Measurements from ENCODE around the gene CDH8.
"Not testable (repeated sequence)": the region's sequence is repeated elsewhere in the genome, so short reads cannot be mapped to it uniquely, and the experiment has no call there.

CDH8 gene

DNA sequence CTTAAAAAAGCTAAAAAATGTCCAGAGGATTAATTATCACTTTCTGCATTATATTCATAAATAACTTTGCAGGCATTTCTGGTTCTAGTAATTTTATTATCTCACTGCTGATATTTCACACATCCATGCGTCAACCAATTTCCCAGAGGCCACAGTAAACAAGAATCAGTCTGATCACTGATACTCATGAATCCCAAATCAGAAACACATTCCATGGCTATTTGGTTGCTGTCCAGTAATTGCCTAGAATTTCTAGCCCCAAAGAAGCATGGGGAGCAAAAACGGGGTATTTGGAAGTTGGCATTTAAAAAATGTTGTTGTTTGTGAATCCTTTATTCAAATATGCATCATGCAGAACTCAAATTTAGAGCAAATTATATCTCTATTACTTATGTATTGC is 244.8 kb downstream of the CDH8 start:
- DNase-seq (ENCODE audit: low spot score): peak; percentile 17

GRCh38 chr16:61781855-61782254 is 254.4 kb downstream of the CDH8 start:
- not testable (repeated sequence) for DNase-seq (ENCODE audit: low spot score)

DNA sequence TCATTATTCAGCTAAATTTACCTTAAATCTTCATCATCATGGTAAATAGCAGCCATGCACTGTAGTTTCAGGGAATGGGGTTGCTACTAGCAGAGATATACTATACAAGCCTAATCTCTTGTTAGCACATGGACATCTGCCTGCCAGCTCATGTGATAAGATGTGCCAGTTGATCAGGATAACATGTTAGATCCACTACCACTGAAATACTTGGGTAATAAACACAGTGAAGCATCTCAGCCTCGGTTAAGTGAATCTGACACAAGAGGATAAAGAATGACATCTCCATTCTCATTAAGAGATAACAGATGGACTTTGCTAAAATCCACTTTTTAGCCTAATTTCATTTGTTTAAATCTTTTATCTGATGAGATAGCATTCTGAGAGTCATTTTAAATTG is 256.1 kb downstream of the CDH8 start:
- no peak for DNase-seq (ENCODE audit: low spot score)

GRCh38 chr16:61770301-61770700 is 265.9 kb downstream of the CDH8 start:
- DNase-seq (ENCODE audit: low spot score): no peak

DNA sequence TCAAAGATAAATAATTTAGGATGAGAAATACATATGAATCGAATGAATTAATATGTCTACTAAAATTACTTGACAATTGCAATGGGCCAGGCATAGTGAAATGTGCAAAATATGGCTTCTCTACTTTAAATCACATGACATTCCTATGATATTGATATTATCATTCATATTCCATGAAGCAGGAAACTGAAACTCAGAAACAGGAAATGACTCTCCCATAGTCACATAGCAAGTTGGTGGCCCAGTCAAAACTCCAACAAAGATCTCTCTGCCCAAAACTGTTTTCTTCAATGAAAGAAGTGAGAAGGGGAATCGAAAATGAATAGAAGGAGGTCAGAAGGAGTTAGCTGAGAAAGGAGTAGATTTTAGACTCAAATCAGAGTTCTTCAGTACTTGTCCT is 272.2 kb downstream of the CDH8 start:
- no peak for DNase-seq (ENCODE audit: low spot score)

GRCh38 chr16:61763013-61763412 is 273.2 kb downstream of the CDH8 start:
- DNase-seq (ENCODE audit: low spot score): no peak

DNA sequence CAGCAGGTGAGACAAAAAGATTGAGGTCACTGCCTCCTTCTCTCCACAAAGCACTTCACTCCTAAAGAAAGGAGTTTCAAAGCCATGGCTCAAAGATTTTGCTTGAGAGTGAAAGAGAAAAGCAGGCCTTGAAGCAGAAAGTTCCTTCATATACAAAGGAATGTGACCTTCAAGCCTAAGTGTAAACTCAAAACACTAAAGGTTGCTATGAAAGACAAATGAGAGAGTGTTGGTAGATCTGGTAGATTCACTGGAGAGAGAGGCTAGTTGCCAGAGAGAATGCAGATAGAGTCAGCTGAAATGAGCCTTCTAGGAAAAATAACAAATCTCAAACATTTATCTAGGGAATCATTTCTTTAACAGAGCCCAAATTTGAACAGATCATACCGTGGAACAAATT is 305.2 kb downstream of the CDH8 start:
- DNase-seq (ENCODE audit: low spot score): no peak

DNA sequence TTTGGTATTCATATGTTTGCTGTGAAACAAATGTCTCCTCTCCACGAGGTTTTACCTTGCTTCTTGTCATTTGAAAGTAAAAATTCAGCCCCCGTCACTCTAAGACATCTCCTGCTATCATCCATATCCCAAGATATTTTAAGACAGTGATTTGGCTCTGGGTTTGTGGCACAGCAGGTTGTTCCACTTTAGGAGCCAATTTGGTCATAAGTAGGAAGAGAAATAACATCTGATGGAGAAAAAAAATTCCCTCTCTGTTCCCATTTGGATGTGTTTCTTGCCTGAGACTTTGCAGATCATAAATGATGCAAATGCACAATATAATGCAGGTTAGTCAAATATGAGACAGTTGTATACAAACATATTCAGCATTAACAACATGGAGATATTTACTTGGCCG is 309.5 kb downstream of the CDH8 start:
- DNase-seq (ENCODE audit: low spot score): no peak

- DNase-seq (ENCODE audit: low spot score): no peak
These were observed 310.1 kb downstream of the CDH8 start for GRCh38 chr16:61726125-61726524.

GRCh38 chr16:61721544-61721943 is 314.7 kb downstream of the CDH8 start:
- no peak for DNase-seq (ENCODE audit: low spot score)

DNA sequence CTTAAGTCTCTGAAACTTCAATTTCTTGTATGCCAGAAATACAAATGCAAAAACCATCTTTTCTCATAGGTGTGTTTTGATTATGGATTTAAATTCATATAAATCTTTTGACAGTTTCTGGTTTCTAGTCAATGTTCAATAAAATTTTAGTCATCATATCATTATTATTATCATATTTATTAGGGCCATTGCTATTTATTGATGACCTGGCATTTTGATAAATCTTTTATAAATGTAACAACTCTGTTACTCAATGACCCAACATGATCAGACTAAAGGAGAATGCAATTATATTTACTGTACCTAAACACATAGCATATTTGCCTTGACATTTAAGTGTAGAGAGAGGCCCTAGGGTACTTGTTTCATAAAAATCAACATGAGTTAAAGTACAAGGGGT is 320.8 kb downstream of the CDH8 start:
- no peak for DNase-seq (ENCODE audit: low spot score)

DNA sequence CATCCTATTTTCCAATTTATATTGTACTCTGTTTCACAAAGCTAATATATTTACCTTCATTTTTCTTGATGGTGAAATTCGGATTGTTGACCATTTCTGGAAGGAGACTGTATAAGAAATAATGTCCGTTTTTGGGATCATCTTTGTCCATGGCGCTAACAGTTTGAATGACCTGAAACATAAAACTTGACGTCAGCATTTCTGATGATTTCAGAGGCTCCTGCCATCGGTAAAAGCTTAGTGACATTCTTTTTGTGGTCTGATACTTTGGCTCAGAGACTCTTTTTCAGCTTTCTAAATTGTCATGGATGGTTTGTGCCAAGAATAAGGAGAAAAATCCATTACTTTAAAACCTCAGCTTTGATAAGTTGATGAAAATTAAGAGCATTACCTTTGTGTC is 322.5 kb downstream of the CDH8 start:
- no peak for DNase-seq (ENCODE audit: low spot score)

- DNase-seq (ENCODE audit: low spot score): not testable (repeated sequence)
These were observed 336.6 kb downstream of the CDH8 start for GRCh38 chr16:61699640-61700039.

DNA sequence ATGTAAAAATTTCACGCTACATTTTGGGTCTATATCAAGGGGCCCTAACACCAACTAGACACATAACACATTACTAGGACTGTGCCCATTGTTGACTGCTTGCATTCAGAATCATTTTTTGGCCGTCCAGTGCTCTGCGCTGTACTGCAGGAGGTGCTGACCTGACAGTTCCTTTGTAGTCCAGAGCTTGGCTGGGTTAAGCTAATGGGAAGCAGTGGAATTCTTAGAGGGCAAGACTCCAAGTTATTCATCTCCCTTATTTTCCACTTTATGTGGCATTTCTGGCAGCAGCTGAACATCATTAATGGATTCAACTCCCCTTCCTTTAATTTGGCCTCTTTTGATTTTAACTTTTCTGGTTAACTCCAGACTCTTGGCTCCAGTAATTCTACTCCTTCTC is 351.7 kb downstream of the CDH8 start:
- no peak for DNase-seq (ENCODE audit: low spot score)

GRCh38 chr16:61681673-61682072 is 354.6 kb downstream of the CDH8 start:
- DNase-seq (ENCODE audit: low spot score): no peak

DNA sequence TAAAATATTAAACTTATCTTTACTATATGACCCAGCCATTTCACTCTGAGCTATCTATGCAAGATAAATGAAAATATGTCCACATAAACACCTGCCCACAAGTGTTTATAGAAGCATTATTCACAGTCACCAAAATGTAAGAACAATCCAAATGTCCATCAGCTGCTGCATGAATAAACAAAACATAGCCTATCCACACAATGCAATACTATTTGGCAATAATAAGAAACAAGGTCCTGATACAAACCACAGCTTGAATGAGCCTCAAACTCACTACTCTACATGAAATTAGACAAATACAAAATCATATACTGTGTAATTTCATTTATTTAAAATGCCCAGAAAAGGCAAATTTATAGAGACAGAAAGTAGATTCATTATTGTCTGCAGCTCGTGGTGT is 355.1 kb downstream of the CDH8 start:
- DNase-seq (ENCODE audit: low spot score): no peak

- DNase-seq (ENCODE audit: low spot score): no peak
These were observed 358.1 kb downstream of the CDH8 start for GRCh38 chr16:61678182-61678581.

GRCh38 chr16:61677776-61678175 is 358.5 kb downstream of the CDH8 start:
- DNase-seq (ENCODE audit: low spot score): no peak

GRCh38 chr16:61676740-61677139 is 359.5 kb downstream of the CDH8 start:
- no peak for DNase-seq (ENCODE audit: low spot score)

DNA sequence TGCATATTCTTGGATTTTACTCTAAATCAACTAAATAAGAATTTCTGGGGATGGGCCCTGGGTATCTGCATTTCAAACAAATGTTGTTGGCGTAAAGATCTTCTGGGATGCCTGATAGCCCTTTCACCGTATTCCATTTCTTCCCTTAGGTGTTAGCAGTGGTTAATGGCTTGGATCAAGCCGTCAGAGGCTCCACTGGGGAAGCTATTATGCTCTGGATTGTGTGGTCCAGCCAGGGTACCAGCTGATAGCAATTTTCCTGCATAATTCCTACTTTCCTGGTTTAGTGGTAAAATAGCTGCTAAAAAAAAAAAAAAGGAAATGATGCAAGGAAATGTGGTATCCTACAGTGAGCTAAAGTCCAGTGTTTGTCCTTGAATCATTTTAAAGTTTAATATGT is 365.1 kb downstream of the CDH8 start:
- DNase-seq (ENCODE audit: low spot score): no peak

GRCh38 chr16:61665512-61665911 is 370.7 kb downstream of the CDH8 start:
- DNase-seq (ENCODE audit: low spot score): no peak

GRCh38 chr16:61659936-61660335 is 376.3 kb downstream of the CDH8 start:
- DNase-seq (ENCODE audit: low spot score): no peak

GRCh38 chr16:61654962-61655361 is 381.3 kb downstream of the CDH8 start:
- DNase-seq (ENCODE audit: low spot score): no peak

DNA sequence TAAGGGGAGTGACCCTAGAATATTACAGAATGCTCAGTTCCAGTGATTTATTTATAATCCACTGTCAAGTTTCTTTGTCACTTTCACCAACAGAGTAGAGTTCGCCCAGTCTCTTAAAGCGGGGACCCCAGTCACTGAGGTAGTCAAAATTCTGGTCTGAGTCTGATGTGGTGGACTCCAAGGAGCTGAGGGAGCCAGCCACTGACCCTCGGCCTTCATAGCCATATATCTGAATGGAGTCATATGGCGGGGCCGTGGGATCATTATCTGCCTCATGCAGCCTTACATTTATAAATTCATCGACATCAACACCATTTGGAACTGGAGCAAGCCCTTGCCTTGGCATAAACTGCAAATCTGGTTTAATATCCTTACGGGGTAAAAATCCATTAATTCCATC is 382.7 kb downstream of the CDH8 start:
- no peak for DNase-seq (ENCODE audit: low spot score)

DNA sequence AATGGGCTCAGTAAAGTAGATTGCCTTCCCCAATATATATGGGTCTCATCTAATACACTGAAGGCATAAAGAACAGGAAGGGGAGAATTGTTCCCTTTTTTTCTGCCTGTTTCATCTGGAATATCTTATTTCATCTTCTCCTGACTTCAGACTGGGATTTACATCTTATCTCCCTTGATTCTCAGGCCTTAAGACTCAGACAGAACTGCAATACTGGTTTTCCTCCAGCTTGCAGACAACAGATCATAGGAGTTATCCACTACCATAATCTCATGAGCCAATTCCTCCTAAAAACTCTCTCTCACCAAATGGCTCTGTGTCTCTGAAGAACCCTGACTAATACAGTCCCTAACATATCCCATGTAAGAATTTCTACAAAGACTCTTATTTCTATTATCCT is 390.7 kb downstream of the CDH8 start:
- no peak for DNase-seq (ENCODE audit: low spot score)

All from AG08395 (cell line).